HG03066 (cell line): ENCODE measurements around the gene NLGN1.

ENCODE experiments used
- ATAC-seq: cut with Tn5 transposase; IDR thresholded peaks from one replicate; pipeline ENCODE4 v1.9.1; 2021; ENCODE audit warnings: low read depth; ENCODE audit not compliant: unreplicated experiment

NLGN1 gene

DNA sequence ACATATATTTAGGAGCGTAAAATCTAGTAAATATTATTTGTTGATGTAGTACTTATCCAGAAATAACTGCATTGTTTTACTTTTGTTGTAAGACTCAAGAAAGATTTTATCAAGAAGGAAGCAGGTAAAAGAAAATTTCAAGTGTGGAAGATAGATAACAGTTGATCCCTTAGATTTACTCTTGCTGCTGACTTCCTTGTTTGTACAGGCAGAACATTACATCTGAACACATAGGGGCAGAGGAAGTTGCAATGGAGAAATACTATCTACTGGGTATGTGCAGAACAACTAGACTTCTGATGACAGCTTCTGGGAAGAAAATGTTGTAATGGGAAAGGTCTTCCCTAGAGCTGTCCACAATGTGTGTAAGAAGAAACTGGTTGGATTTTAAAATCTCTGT, 350.6 kb downstream of the NLGN1 start:
- no peak for ATAC-seq

GRCh38 chr3:173750095-173750494, 352.6 kb downstream of the NLGN1 start:
- no peak for ATAC-seq

DNA sequence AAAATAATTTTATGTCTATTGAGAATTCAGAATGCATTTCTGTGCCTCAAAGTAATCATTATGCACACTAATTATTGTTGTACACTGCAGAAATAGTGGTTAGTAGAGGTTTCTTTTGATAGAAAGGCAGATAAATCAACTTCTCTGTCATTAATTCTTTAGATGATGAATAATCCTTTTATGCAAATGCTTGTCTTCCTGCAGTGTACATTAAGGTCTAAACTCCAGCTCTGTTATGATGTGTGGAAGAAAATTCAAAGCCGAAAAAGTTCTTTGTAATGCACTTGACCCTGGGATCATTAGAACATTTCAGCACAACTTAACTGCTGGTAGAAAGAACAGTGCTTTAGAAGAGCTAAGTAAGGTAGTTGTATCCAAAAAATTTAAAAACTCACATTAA, 353.0 kb downstream of the NLGN1 start:
- no peak for ATAC-seq

DNA sequence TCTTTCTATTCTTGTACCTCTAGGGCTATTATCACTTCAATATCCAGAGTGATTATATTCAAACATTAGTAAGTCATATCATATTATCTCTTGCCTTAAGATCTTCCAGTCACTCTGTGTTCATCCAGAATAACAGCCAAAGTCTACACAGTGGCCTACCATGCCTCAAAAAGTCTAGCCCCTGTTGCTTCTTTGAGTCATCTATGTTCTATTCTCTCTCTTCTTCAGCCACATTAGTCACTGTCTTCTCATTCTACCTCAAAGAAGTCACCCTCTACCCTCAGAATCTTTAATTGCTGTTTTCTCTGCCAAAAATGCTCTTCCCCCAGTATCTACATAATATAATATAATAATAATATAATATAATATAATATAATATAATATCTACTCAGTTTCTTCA, 356.0 kb downstream of the NLGN1 start:
- no peak for ATAC-seq

GRCh38 chr3:173755161-173755560, 357.6 kb downstream of the NLGN1 start:
- no peak for ATAC-seq

DNA sequence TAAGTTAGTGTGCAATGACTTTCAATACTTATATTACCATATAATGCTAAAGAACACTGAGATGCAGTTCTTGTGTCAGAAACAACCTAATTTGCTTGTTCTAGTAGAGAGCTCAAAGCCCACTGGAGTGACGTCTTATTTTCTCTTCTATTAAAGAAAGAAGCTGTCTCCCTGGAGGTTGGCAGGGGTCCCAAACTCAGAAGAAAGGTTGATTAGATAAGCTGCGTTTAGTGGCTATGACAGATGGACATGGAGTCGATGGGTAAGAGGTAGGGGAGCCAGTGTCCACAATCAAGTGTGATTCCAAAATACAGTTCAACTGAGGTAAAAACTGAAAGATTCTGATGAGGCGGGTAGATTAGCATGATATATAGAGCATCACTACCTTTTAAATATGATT, 363.6 kb downstream of the NLGN1 start:
- no peak for ATAC-seq

- ATAC-seq, result no peak
Observed at GRCh38 chr3:173762501-173762900, 365.0 kb downstream of the NLGN1 start.

GRCh38 chr3:173770011-173770410, 372.5 kb downstream of the NLGN1 start:
- no peak for ATAC-seq

- ATAC-seq, result no peak
Observed at GRCh38 chr3:173770796-173771573, 373.4 kb downstream of the NLGN1 start.

- ATAC-seq, result no peak
Observed at GRCh38 chr3:173773800-173774199, 376.3 kb downstream of the NLGN1 start.

DNA sequence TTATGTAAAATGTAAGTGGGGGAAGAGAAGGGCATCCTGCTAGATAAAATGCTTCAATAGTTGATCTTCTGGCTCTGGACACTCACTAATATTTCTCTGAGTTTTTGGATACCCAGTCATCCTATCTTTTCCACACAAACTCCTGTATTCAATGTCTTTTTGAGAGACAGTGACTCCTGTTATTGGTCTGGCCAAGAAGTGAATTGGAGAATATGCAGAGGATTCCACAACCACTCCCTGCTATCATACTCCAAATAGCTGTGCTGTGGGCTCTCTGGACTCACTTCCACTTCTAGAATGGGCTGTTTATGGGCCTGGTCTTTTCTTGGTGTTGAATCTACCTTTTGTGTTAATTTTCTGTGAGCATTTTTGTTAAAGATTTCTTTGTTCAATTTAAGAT, 376.8 kb downstream of the NLGN1 start:
- no peak for ATAC-seq

DNA sequence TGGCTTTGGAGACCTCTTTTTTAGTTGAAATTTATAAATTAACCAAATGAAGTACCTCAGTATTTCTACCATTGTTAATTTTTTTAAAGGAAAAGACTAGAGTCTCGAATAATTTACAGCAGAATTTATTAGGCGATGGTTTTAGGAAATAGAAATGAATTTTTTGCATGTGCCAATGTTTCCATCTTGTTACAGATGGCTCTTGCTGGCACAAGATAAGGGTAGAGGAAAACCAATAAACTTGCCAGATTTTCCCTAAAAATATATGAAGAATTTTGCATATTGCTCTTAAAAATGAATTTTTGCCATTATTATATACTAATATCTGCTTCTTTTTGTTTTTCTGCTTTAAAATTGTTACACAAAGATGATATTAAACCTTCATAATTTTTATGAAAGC, 380.7 kb downstream of the NLGN1 start:
- ATAC-seq, result no peak

DNA sequence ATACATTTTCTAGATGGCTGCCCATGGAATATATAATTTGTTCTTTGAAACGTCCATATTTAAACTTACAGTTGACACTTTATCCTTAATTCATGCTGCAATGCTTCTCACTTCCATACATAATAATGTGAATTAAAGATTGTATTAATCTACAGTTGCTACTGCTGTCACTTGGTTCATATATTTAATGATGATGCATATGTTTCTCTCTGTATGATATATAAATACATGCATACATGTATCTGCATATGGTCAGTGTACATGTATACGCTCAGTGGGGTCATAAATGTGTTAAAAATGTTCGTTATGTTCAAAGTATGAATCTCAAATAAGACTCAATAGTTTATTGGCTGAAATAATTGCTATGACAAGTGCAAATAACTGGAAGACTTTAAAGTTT, 382.5 kb downstream of the NLGN1 start:
- ATAC-seq, result no peak

DNA sequence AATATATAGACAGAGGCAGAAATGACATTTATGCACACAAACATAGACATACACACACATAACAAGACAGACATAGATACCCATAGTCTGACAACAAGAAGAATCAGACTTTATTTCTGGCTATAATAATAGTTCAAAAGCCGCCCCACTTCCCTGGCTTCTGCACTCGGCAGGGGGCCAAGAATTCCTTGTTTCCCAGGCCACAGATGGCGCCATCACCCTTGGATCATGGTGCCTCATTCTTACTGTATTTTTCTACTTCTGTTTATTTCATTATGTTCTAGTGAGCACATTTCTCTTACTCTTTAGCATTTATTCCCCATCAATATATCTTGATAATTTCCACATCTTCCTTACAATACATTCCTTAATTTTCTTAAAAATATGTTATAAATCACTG, 387.5 kb downstream of the NLGN1 start:
- no peak for ATAC-seq

DNA sequence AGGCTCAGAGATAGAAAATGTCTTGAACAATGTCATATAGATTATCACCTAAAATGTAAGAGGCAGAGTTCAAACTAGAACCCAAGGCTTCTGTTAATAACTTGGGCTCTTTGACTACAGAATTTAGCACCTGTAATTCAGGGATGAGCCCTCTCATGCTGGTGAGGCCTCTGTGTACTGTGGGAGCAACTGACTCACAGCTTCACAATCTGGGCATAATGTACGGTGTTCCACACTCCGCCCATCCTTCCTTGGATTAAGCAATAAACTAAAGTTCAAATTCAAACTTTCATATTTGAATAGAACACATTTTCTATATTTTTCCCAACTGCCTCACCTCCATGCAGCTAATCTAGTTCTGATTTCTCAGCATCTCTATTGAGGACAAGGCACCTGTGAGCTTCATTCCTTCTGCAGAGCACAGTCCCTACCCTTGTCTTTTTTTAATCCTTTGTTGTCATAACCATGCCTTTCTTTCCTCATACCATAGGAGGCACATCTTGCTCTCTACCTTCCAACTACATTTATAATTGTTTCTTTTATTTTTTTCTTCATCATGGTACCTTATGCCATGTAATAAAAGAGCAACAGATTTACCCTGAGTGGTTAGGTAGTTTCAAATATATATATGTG, 392.1 kb downstream of the NLGN1 start:
- no peak for ATAC-seq

- no peak for ATAC-seq
Observed at GRCh38 chr3:173793963-173794362, 396.4 kb downstream of the NLGN1 start.

- ATAC-seq, result no peak
Observed at GRCh38 chr3:173796405-173796804, 398.9 kb downstream of the NLGN1 start.

DNA sequence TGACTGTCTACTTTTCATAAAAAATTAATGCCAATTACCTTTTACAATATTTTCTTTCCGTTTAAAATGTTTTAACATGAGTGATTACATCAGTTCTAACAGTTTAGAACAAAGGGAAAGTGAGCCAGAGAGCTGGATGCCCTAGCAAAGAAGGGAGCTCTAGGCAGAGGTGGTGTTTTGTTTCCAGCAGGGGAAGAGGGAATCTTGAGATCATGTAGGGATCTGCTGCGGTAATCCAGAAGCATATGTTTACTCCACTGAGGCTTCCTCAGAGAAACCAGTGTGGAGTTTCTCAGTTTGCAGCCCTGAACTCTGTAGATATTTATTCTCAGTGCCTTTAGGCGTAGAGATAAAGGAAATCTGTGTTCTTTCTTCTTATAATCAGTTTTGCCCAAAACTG, 399.3 kb downstream of the NLGN1 start:
- no peak for ATAC-seq

GRCh38 chr3:173799060-173799816, 401.7 kb downstream of the NLGN1 start:
- ATAC-seq, result no peak

- ATAC-seq, result no peak
Observed at GRCh38 chr3:173800154-173800553, 402.6 kb downstream of the NLGN1 start.

- ATAC-seq, result no peak
Observed at GRCh38 chr3:173814809-173815208, 417.3 kb downstream of the NLGN1 start.

GRCh38 chr3:173819368-173819767, 421.8 kb downstream of the NLGN1 start:
- ATAC-seq, result no peak
